Measurements from ENCODE around the gene GJB6.
"Not testable (repeated sequence)": the region's sequence is repeated elsewhere in the genome, so short reads cannot be mapped to it uniquely, and the experiment has no call there.

The GJB6 gene

DNA sequence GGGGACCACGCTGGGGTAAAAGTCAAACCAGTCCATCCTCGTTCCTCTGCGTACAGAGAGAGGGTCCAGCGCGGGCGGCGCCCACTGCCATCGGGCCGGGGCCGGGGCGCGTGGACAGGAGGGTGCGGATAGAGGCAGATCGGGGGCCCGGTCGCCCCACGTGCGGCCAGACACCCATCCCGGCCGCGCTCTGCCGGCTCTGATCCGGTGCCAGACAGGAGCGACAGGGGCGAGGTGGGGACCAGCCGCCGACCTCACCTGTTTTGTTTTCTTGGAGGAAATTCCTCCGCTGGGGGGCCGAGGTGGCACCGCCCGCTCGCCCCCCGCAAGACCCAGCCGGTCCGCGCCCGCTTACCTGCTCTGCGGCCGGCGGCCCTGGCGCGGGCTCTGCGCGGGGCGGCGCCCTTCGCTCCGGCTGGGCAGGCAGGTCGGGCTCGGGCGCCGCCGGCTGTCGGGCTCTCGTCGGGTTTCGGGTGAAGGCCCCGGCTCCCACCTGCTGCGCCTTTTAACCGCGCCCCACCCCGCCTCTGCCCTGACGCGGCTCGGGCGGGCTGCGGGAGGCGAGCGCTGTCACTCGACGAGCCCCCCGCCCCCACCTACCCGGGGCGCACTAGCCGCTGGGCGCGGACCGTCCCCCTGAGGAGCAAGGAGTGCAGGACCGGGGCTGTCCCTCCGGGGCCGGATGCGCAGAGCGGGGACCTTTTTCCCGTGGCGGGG, at the start of gene GJB6:
GJB6 (minus strand) TSS at position 481 of the 717 bp plus-strand sequence. CDS start 8,839 bp downstream, outside the sequence.
- no peak for DNase-seq (ENCODE audit: low read depth in 1 of 2, low spot score in 1 of 2)

GRCh38 chr13:20276901-20277300, 44.8 kb upstream of the GJB6 start:
- not testable (repeated sequence) for DNase-seq (ENCODE audit: low read depth in 1 of 2, low spot score in 1 of 2)

DNA sequence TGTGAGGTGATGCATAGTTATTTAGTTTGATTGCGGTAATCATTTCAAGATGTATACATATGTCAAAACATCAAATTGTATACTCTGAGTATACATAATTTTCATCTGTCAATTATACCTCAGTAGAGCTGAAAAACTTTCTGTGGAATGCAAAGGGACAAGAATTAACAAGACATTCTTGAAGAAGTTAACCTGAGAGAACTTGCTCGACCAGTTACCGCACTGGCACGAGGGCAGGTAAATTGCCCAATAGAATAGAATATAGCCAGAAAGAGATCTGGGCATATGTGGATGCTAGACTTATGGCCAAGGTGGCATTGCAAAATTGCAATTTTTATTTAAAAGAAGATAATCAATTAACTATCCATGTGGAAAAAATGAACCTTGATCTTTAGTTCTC, 42.3 kb upstream of the GJB6 start:
- no peak for DNase-seq (ENCODE audit: low read depth in 1 of 2, low spot score in 1 of 2)

DNA sequence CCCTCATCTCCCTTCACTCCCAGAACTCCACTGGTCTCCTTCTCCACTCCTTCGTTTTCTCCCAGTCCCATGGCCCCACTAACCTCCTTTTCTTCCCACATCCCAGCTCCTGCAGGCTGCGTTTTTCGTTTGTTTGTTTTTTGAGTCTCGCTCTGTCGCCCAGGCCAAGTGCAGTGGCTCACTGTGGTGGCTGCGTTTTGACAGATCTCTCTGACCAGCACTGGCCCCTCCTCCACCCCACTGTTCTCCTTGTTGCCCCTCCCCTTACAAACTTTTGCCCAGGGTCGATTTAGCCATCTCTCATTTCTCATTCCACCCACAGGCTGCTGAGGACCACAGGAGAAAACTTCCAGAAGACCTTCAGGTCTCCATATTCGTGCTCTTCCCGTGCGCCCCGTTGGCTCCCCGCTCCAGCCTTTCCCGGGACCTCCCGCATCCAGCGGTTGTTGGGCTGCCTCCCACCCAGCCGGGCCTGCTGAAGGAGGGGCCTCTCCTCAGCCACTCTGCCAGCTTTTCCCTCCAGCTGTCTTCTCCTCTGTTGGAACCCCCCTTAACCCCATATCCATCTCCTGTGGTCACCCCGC, 40.6 kb upstream of the GJB6 start:
- DNase-seq (ENCODE audit: low read depth in 1 of 2, low spot score in 1 of 2), result no peak

- DNase-seq (ENCODE audit: low read depth in 1 of 2, low spot score in 1 of 2), result no peak
These were observed 40.0 kb upstream of the GJB6 start for GRCh38 chr13:20272104-20272503.

DNA sequence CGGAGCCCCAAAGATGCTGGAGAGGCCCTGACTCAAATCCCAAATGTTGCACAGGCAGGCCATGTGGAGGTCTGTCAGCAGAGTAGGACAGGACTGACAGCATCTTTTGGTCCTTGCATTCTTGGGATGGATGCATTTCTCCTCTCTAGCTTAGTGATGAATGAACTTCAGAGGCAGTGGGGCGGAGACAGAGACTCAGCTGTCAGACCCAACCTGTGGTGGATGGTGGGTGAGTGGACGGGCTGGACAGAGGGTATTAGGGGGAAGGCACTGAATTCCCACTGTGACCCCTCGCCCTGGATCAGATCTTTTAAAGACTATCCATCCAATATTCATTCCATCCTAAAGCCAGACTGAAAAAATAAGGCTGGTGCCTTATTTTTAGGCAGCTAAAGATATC, 39.3 kb upstream of the GJB6 start:
- DNase-seq (ENCODE audit: low read depth in 1 of 2, low spot score in 1 of 2), result no peak

DNA sequence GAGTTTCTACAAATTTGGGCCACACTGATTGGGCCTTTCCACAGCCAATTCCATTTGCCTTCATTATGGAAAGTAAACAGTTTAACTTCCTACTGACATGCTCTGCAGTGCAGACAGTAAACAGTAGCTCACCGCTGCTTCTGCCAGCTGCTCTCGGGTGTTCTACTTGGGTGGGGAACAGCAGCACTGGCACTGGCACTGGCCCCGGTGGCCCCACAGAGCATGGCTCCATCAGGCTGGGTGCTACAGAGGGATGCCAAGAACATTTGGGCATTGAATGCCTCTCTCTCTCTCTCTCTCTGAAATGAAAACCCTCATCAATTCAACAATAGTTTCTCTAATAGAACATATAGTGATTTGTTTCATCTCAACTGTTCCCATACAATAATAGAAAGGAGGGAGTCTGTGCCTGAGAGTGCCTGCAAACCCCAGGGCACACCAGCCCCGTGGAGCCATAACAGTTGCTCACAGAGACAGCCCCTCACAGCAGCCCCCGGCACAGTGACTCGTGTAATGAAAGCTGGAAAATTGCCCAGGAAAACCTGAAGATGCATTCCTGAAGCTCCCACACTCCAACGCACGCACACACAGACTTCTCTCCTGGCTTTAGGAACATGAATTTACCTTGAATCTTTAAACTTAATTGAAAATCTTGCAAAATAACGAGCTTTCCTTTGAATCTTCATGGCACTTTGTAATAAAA, 38.2 kb upstream of the GJB6 start:
- DNase-seq (ENCODE audit: low read depth in 1 of 2, low spot score in 1 of 2), result no peak

GRCh38 chr13:20264271-20265018, 32.3 kb upstream of the GJB6 start:
- no peak for DNase-seq (ENCODE audit: low read depth in 1 of 2, low spot score in 1 of 2)

DNA sequence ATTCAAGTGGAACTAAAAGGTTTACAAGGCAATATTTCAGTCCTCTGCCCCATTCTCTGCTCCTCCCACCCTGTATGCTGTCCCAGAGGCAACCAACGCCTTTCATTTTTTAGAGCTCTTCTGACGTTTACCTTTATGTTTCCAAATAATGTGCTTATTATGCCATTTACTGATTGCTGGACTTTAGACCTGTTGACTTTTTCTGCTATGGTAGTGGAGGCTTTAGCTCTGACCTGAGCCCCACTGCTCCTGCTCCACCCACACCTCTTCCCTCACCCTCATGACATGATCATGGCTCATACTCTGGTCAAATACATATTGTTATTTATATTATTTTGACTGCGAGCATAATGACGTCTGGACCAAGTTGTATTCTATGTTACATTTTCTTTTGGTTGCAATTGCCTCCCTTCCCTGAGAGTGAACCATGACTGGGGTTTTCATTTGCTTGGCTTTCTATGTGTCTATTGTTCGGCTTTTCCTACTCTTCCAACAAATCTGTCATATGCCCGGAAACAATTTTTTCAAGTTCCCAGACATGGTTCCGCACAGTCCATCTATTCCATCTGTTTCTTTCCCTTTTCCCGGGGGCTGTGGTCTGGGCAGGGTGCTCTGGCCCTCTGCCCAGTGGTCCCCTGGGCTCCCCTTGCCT, 31.4 kb upstream of the GJB6 start:
- DNase-seq (ENCODE audit: low read depth in 1 of 2, low spot score in 1 of 2), result no peak

- no peak for DNase-seq (ENCODE audit: low read depth in 1 of 2, low spot score in 1 of 2)
These were observed 26.8 kb upstream of the GJB6 start for GRCh38 chr13:20258963-20259288.

GRCh38 chr13:20258208-20258962, 26.3 kb upstream of the GJB6 start:
- no peak for DNase-seq (ENCODE audit: low read depth in 1 of 2, low spot score in 1 of 2)

- DNase-seq (ENCODE audit: low read depth in 1 of 2, low spot score in 1 of 2), result no peak
These were observed 22.0 kb upstream of the GJB6 start for GRCh38 chr13:20254076-20254475.

DNA sequence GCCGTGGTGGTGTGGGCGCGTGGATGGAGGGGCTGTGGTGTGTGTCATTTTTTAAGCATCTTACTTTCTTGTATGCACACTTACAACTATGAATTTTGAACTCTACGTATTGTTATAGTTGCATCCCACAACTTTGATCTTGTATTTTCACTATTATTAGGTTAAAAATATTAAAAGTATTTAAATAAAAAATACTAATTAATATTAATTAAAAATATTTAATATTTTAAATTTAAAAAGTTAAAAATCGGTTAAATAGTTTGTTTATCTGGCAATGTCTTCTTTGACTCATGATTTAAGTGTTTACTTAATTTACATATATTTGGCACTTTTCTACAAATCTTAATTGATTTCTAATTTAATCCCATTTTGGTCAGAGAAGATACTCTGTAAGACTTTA, 17.8 kb upstream of the GJB6 start:
- no peak for DNase-seq (ENCODE audit: low read depth in 1 of 2, low spot score in 1 of 2)

GRCh38 chr13:20247963-20248362, 15.8 kb upstream of the GJB6 start:
- DNase-seq (ENCODE audit: low read depth in 1 of 2, low spot score in 1 of 2), result no peak

DNA sequence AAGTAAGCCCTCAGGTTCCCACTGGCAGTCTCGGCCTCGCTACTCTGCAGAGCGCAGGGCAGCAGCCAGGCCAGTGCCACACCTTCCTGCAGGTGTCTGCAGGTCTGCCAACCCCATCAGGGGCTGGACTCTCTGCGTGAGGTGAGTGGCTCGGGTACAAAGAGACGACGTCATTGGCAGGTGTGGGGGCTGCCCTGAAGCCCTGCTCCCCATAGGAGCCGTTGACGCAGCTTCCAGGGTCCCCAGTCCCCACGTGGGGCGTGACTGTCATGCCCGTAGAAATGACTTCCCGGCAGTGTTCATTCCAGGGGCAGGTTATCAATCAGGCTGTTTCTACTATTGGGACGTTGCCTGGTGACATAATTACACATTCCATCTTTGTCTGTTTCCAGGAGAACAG, 15.3 kb upstream of the GJB6 start:
- DNase-seq (ENCODE audit: low read depth in 1 of 2, low spot score in 1 of 2), result no peak

DNA sequence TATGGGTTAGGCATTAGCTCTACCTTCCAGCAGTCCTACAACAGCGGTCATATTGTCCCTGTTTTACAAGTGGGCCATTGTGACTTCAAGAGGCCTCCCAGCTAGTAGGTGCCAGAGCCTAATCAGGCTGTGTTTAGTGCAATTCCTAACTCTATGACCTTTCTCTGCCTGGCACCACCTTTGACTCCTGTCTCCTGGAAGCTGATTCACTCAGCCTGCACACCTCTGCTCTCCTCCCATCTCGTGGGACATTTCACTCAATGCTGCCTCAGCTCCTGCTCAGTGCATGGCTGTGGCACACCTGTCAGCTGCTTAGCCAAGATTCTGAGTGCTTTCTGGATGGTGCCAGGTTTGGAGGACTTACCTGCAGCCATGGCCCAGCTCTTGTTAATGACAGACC, 9.5 kb upstream of the GJB6 start:
- DNase-seq (ENCODE audit: low read depth in 1 of 2, low spot score in 1 of 2), result no peak

GRCh38 chr13:20239748-20240147, 7.6 kb upstream of the GJB6 start:
- DNase-seq (ENCODE audit: low read depth in 1 of 2, low spot score in 1 of 2), result no peak

DNA sequence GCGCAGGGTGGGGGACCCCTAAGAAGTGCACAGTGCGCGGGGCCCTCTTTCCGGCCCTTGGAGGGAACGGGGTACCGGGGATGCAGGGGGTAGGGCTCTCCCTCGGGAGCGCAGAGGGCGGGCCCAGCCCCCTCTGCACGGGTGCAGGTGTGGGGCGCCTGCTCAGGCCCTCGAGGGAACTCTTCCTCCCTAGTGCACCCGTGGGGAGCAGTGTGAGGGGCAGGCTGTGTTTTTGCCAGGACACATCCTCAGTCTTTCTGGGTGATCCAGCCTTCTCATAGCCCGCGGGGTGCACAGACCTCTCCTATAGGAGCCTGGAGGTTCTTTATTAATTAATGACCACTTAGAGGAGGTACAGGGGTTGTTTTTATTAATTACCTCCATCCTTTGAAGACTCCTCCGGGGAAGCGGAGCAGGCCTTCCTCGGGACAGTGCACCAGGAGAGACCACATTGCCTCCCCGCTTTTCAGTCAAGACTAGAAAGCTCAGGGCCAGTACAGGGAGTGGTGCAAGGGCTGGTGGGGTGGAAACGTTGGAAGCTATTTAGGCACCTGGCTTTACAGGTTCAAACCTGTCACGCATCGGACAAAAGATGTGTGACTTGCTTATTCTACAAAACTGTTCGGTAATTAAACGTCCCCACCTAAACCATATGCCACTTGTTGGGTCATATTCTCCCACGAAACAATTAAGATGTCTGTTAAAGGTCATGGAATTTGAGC, 598 bp upstream of the GJB6 start:
- no peak for DNase-seq (ENCODE audit: low read depth in 1 of 2, low spot score in 1 of 2)

- no peak for DNase-seq (ENCODE audit: low read depth in 1 of 2, low spot score in 1 of 2)
These were observed 943 bp downstream of the GJB6 start for GRCh38 chr13:20230913-20231838.
